Transverse colon (tissue), 4 donors: ENCODE measurements around the gene PRCD. TPM values are rescaled to one million over a fixed set of nuclear protein-coding genes. Genes with fewer than 3 reads are reported as not detected.

ENCODE experiments used
- DNase-seq: peaks from one replicate; pipeline ENCODE4 v3.0.0-alpha.2; 2019
- H3K27ac ChIP-seq, 4 donors: fragments of 200-600 bp; sonication (generic); 2 replicates each; pipeline ENCODE4 v1.5.1; 2016 to 2018; ENCODE audit warnings: inconsistent platforms in 4 of 4
- H3K27me3 ChIP-seq: fragments of 200-600 bp; sonication (generic); 2 replicates; pipeline ENCODE4 v1.5.1; 2017; ENCODE audit warnings: inconsistent platforms
- H3K36me3 ChIP-seq, 4 donors: fragments of 200-600 bp; sonication (generic); 2 replicates each; pipeline ENCODE4 v1.5.1; 2017 to 2019; ENCODE audit warnings: inconsistent platforms in 4 of 4
- H3K4me1 ChIP-seq, 4 donors: fragments of 200-600 bp; sonication (generic); 2 replicates each; pipeline ENCODE4 v1.5.1; 2017 to 2020; ENCODE audit warnings: inconsistent platforms in 4 of 4
- H3K4me3 ChIP-seq, 4 donors: fragments of 200-600 bp; sonication (generic); 1 replicate in 1 of 4; 2 replicates in 3 of 4; pipeline versions ENCODE4 v1.5.1 to v1.6.1; 2017 to 2019; ENCODE audit warnings: inconsistent platforms in 4 of 4
- H3K9me3 ChIP-seq, 2 donors: fragments of 200-600 bp; sonication (generic); 2 replicates each; pipeline ENCODE4 v1.5.1; 2017 to 2019; ENCODE audit warnings: inconsistent platforms in 2 of 2
- EP300 ChIP-seq: sonication (generic); formaldehyde crosslinking; IDR thresholded peaks from one replicate; pipeline ENCODE4 v1.6.1; 2017; ENCODE audit warnings: antibody characterized with exemption, low read depth
- POLR2A ChIP-seq: fragments of 450-650 bp; IDR thresholded peaks from one replicate; pipeline ENCODE4 v1.6.1; 2016; ENCODE audit warnings: antibody characterized with exemption, mild to moderate bottlenecking, moderate library complexity
- POLR2AphosphoS5 ChIP-seq, 3 donors: sonication (generic); formaldehyde crosslinking; IDR thresholded peaks; one replicate each; pipeline ENCODE4 v1.6.1; 2016; ENCODE audit warnings: antibody characterized with exemption in 3 of 3
- WGBS, 2 donors: methylation state at CpG; one replicate each; pipeline ENCODE4 v1.1.5; 2018; ENCODE audit warnings: low coverage in 1 of 2; 5-methylcytosine and 5-hydroxymethylcytosine counted together
- in situ Hi-C, 4 donors: fragments of 200-750 bp; cut with MboI; loops; one replicate each; pipeline versions ENCODE4 v1.15.0 to v1.15.1; 2017; ENCODE audit warnings: low sequenced_read_pairs in 3 of 4, low pct_ligation_motif_present in 1 of 4, low pct_unique_long_range_greater_than_20kb in 1 of 4
- intact Hi-C: fragments of 100-400 bp; cut with DNase I; formaldehyde crosslinking; loops from one replicate; pipeline ENCODE4 v1.15.1; 2023; ENCODE audit warnings: low total_unique reads
- total RNA-seq, 4 donors: library from RNA; depleted of rRNA; stranded (reverse); fragments of >200 nt; gene quantifications; one replicate each; pipeline ENCODE4 v1.1.0, GENCODE V29; 2016
- TF ChIP-seq, protein P1 (sequence below), 5 experiments: fragments of 200-600 bp in 3 of 5; fragments of 450-650 bp in 2 of 5; sonication (generic) in 3 of 5; IDR thresholded peaks; 1 replicate in 2 of 5; 2 replicates in 3 of 5; pipeline ENCODE4 v1.5.1; 2016 to 2017; ENCODE audit warnings: antibody characterized with exemption in 5 of 5, inconsistent platforms in 3 of 5, mild to moderate bottlenecking in 2 of 5, moderate library complexity in 1 of 5

Gene PRCD
- total RNA-seq, 4 donors from 2014 or later: 0.64 to 6.8 TPM; not detected in 2

DNA sequence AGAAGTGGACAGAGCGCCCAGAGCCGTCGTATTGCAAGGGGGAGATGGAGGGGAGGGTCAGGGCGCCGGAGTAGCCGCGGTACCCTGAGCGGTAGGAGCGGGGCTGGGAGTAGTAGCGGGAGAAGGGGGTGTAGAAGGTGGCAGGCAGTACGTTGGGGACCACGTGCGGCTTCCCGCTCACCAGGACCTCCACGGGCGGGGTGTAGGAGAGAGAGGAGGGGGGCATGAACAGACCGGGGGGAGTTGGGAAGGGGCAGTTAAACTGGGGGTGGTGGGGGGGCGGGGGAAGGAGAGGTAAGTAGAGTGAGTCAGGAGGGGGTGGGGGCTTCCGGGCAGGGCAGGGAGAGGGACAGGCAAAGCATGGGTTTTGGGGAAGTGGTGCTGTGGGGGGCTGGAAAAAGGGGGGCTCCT, 29.0 kb downstream of the PRCD start:
- no peaks in the 10 kb centered on the region for H3K36me3 ChIP-seq
- in situ Hi-C loops: no loop called here
- TF ChIP-seq POLR2A (no peak), EP300 (no peak), POLR2AphosphoS5 (IDR thresholded peaks at IDR 0.05) (no peak)
- TF ChIP-seq, protein P1, sequence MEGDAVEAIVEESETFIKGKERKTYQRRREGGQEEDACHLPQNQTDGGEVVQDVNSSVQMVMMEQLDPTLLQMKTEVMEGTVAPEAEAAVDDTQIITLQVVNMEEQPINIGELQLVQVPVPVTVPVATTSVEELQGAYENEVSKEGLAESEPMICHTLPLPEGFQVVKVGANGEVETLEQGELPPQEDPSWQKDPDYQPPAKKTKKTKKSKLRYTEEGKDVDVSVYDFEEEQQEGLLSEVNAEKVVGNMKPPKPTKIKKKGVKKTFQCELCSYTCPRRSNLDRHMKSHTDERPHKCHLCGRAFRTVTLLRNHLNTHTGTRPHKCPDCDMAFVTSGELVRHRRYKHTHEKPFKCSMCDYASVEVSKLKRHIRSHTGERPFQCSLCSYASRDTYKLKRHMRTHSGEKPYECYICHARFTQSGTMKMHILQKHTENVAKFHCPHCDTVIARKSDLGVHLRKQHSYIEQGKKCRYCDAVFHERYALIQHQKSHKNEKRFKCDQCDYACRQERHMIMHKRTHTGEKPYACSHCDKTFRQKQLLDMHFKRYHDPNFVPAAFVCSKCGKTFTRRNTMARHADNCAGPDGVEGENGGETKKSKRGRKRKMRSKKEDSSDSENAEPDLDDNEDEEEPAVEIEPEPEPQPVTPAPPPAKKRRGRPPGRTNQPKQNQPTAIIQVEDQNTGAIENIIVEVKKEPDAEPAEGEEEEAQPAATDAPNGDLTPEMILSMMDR (IDR thresholded peaks at IDR 0.05): no peak
- no peaks in the 10 kb centered on the region for H3K9me3 ChIP-seq
- H3K4me3 ChIP-seq: no peak overlapping the region
- no peaks in the 10 kb centered on the region for H3K27me3 ChIP-seq
- H3K27ac ChIP-seq: no peak overlapping the region
- intact Hi-C loops: no loop called here
- DNase-seq: no peak
- H3K4me1 ChIP-seq: peaks cover 0 to 2% (median 0%) of the 10 kb centered on the region in 4 donors
- WGBS, 2 donors: 0 to 46% methylated on average over 1 to 19 of the region's 19 CpGs

GRCh38 chr17:76569607-76570279, 29.9 kb downstream of the PRCD start:
- intact Hi-C loops: no loop called here
- Histone ChIP-seq H3K4me1 (peaks cover 0 to 2% (median 0%) of the 10 kb centered on the region in 4 donors), H3K27me3 (no peaks in the 10 kb centered on the region), H3K9me3 (no peaks in the 10 kb centered on the region), H3K27ac (no peak overlapping the region), H3K36me3 (no peaks in the 10 kb centered on the region), H3K4me3 (no peak overlapping the region)
- DNase-seq: no peak
- in situ Hi-C loops: no loop called here
- TF ChIP-seq, protein P1 (IDR thresholded peaks at IDR 0.05): no peak
- TF ChIP-seq POLR2A: no peak
- no peak for TF ChIP-seq EP300
- no peak for TF ChIP-seq POLR2AphosphoS5 (IDR thresholded peaks at IDR 0.05)
- 78 to 80% methylated on average over 1 to 18 of the region's 18 CpGs for WGBS, 2 donors

DNA sequence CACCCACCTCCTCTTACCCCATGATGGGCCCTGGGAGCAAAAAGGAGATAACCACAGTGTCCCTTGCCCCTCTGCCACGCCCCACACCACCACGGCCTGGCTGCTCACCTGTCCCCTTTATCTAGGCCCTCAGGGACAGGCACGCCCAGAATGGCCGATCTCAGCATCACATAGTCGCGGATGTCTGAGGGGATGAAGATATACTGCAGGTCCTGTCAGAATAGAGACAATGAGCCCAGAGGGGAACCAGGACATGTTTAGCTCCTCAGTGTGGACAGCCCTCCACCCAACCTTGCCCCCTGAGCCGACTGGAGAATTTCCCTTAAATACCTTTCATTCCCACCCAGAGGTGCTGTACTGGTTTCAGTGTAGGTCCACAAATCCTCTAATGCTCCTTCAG, 30.6 kb downstream of the PRCD start:
- intact Hi-C loops: no loop called here
- H3K4me3 ChIP-seq: no peak overlapping the region
- in situ Hi-C loops: no loop called here
- H3K27me3 ChIP-seq: no peaks in the 10 kb centered on the region
- DNase-seq: no peak
- H3K27ac ChIP-seq: no peak overlapping the region
- H3K36me3 ChIP-seq: no peaks in the 10 kb centered on the region
- TF ChIP-seq, protein P1 (IDR thresholded peaks at IDR 0.05): no peak
- TF ChIP-seq POLR2AphosphoS5 (IDR thresholded peaks at IDR 0.05) (no peak), EP300 (no peak), POLR2A (no peak)
- H3K9me3 ChIP-seq: no peaks in the 10 kb centered on the region
- peaks cover 0 to 2% (median 0%) of the 10 kb centered on the region in 4 donors for H3K4me1 ChIP-seq
- 85 to 100% methylated on average over 1 to 7 of the region's 7 CpGs for WGBS, 2 donors

GRCh38 chr17:76570877-76571471, 31.1 kb downstream of the PRCD start:
- in situ Hi-C loops: no loop called here
- H3K4me1 ChIP-seq: peaks cover 0 to 2% (median 0%) of the 10 kb centered on the region in 4 donors
- H3K4me3 ChIP-seq: no peak overlapping the region
- intact Hi-C loops: no loop called here
- no peaks in the 10 kb centered on the region for H3K9me3 ChIP-seq
- TF ChIP-seq POLR2A (no peak), EP300 (no peak), POLR2AphosphoS5 (IDR thresholded peaks at IDR 0.05) (no peak)
- TF ChIP-seq, protein P1 (IDR thresholded peaks at IDR 0.05): no peak
- no peaks in the 10 kb centered on the region for H3K36me3 ChIP-seq
- no peaks in the 10 kb centered on the region for H3K27me3 ChIP-seq
- no peak for DNase-seq
- no peak overlapping the region for H3K27ac ChIP-seq
- WGBS, 2 donors: 88 to 100% methylated on average over 1 to 13 of the region's 13 CpGs
